Measurements from ENCODE around the gene RBMS3. TPM values are rescaled to one million over a fixed set of nuclear protein-coding genes. Genes with fewer than 3 reads are reported as not detected.

RBMS3 gene
- total RNA-seq, 2 experiments from 2014 or later = 0.25 to 0.27 TPM

- Mint-ChIP-seq H3K4me1 (no peaks in the 10 kb centered on the region), H3K27ac (no peak overlapping the region), H3K9me3 (no peaks in the 10 kb centered on the region), H3K27me3 (no peaks in the 10 kb centered on the region), H3K4me3 (no peak overlapping the region), H3K36me3 (ENCODE audit: low read depth) (no peaks in the 10 kb centered on the region)
- POLR2A ChIA-PET = no interaction called here
- CTCF ChIA-PET = no interaction called here
- no peak for DNase-seq
Measured at GRCh38 chr3:29924783-29925561, 644.1 kb downstream of the RBMS3 start.

- ChIA-PET POLR2A (no interaction called here), CTCF (no interaction called here)
- Mint-ChIP-seq H3K27me3 (no peaks in the 10 kb centered on the region), H3K9me3 (no peaks in the 10 kb centered on the region), H3K4me1 (no peaks in the 10 kb centered on the region), H3K27ac (no peak overlapping the region), H3K36me3 (ENCODE audit: low read depth) (no peaks in the 10 kb centered on the region), H3K4me3 (no peak overlapping the region)
- no peak for DNase-seq
Measured at GRCh38 chr3:29926378-29926777, 645.5 kb downstream of the RBMS3 start.

GRCh38 chr3:29932696-29933325 lies 651.9 kb downstream of the RBMS3 start:
- CTCF ChIA-PET = no interaction called here
- H3K27me3 Mint-ChIP-seq = peaks cover 6% of the 10 kb centered on the region
- peaks cover 2% of the 10 kb centered on the region for H3K4me1 Mint-ChIP-seq
- H3K27ac Mint-ChIP-seq = no peak overlapping the region
- DNase-seq = no peak
- no peak overlapping the region for H3K4me3 Mint-ChIP-seq
- no peaks in the 10 kb centered on the region for H3K36me3 Mint-ChIP-seq (ENCODE audit: low read depth)
- no peaks in the 10 kb centered on the region for H3K9me3 Mint-ChIP-seq
- POLR2A ChIA-PET = no interaction called here

GRCh38 chr3:29933802-29934490 lies 653.1 kb downstream of the RBMS3 start:
- H3K4me1 Mint-ChIP-seq = peaks cover 2% of the 10 kb centered on the region
- DNase-seq = no peak
- H3K27ac Mint-ChIP-seq = no peak overlapping the region
- ChIA-PET CTCF (no interaction called here), POLR2A (no interaction called here)
- H3K4me3 Mint-ChIP-seq = no peak overlapping the region
- H3K9me3 Mint-ChIP-seq = no peaks in the 10 kb centered on the region
- H3K36me3 Mint-ChIP-seq (ENCODE audit: low read depth) = no peaks in the 10 kb centered on the region
- peaks cover 6% of the 10 kb centered on the region for H3K27me3 Mint-ChIP-seq

GRCh38 chr3:29934751-29935150 lies 653.9 kb downstream of the RBMS3 start:
- H3K4me3 Mint-ChIP-seq = no peak overlapping the region
- peaks cover 6% of the 10 kb centered on the region for H3K27me3 Mint-ChIP-seq
- DNase-seq = no peak
- no peaks in the 10 kb centered on the region for H3K36me3 Mint-ChIP-seq (ENCODE audit: low read depth)
- no peak overlapping the region for H3K27ac Mint-ChIP-seq
- no peaks in the 10 kb centered on the region for H3K9me3 Mint-ChIP-seq
- H3K4me1 Mint-ChIP-seq = peaks cover 2% of the 10 kb centered on the region
- ChIA-PET POLR2A (no interaction called here), CTCF (no interaction called here)

GRCh38 chr3:29936054-29936453 lies 655.2 kb downstream of the RBMS3 start:
- CTCF ChIA-PET = no interaction called here
- peaks cover 2% of the 10 kb centered on the region for H3K4me1 Mint-ChIP-seq
- no peak for DNase-seq
- H3K27ac Mint-ChIP-seq = no peak overlapping the region
- POLR2A ChIA-PET = no interaction called here
- H3K9me3 Mint-ChIP-seq = no peaks in the 10 kb centered on the region
- no peak overlapping the region for H3K4me3 Mint-ChIP-seq
- H3K27me3 Mint-ChIP-seq = peaks cover 6% of the 10 kb centered on the region
- no peaks in the 10 kb centered on the region for H3K36me3 Mint-ChIP-seq (ENCODE audit: low read depth)

- Mint-ChIP-seq H3K9me3 (no peaks in the 10 kb centered on the region), H3K27ac (no peak overlapping the region), H3K36me3 (ENCODE audit: low read depth) (no peaks in the 10 kb centered on the region), H3K27me3 (peaks cover 6% of the 10 kb centered on the region), H3K4me3 (no peak overlapping the region), H3K4me1 (peaks cover 2% of the 10 kb centered on the region)
- ChIA-PET POLR2A (no interaction called here), CTCF (no interaction called here)
- no peak for DNase-seq
Measured at GRCh38 chr3:29936766-29937165, 655.9 kb downstream of the RBMS3 start.

GRCh38 chr3:29937185-29937584 lies 656.3 kb downstream of the RBMS3 start:
- POLR2A ChIA-PET = no interaction called here
- peaks cover 6% of the 10 kb centered on the region for H3K27me3 Mint-ChIP-seq

GRCh38 chr3:29940759-29941323 lies 660.0 kb downstream of the RBMS3 start:
- POLR2A ChIA-PET = no interaction called here
- H3K27ac Mint-ChIP-seq = no peak overlapping the region
- DNase-seq = no peak
- H3K36me3 Mint-ChIP-seq (ENCODE audit: low read depth) = no peaks in the 10 kb centered on the region
- H3K4me3 Mint-ChIP-seq = no peak overlapping the region
- H3K27me3 Mint-ChIP-seq = no peaks in the 10 kb centered on the region
- peaks cover 2% of the 10 kb centered on the region for H3K4me1 Mint-ChIP-seq
- H3K9me3 Mint-ChIP-seq = no peaks in the 10 kb centered on the region
- CTCF ChIA-PET = no interaction called here

More at GRCh38 chr3:29937185-29937584, 656.3 kb downstream of the RBMS3 start:
- H3K4me3 Mint-ChIP-seq = no peak overlapping the region
- H3K27ac Mint-ChIP-seq = no peak overlapping the region
- DNase-seq = no peak
- H3K9me3 Mint-ChIP-seq = no peaks in the 10 kb centered on the region
- CTCF ChIA-PET = no interaction called here
- H3K4me1 Mint-ChIP-seq = peaks cover 2% of the 10 kb centered on the region
- no peaks in the 10 kb centered on the region for H3K36me3 Mint-ChIP-seq (ENCODE audit: low read depth)

GRCh38 chr3:29942297-29942696 lies 661.4 kb downstream of the RBMS3 start:
- no peaks in the 10 kb centered on the region for H3K27me3 Mint-ChIP-seq
- no peak overlapping the region for H3K4me3 Mint-ChIP-seq
- DNase-seq = no peak
- H3K27ac Mint-ChIP-seq = no peak overlapping the region
- no peaks in the 10 kb centered on the region for H3K9me3 Mint-ChIP-seq
- no peaks in the 10 kb centered on the region for H3K4me1 Mint-ChIP-seq
- ChIA-PET POLR2A (no interaction called here), CTCF (no interaction called here)
- no peaks in the 10 kb centered on the region for H3K36me3 Mint-ChIP-seq (ENCODE audit: low read depth)

- H3K27ac Mint-ChIP-seq = no peak overlapping the region
- no peaks in the 10 kb centered on the region for H3K9me3 Mint-ChIP-seq
- H3K4me3 Mint-ChIP-seq = no peak overlapping the region
- no peaks in the 10 kb centered on the region for H3K27me3 Mint-ChIP-seq
- POLR2A ChIA-PET = no interaction called here
- H3K4me1 Mint-ChIP-seq = no peaks in the 10 kb centered on the region
- CTCF ChIA-PET = no interaction called here
- no peak for DNase-seq
- no peaks in the 10 kb centered on the region for H3K36me3 Mint-ChIP-seq (ENCODE audit: low read depth)
Measured at GRCh38 chr3:29949131-29949530, 668.3 kb downstream of the RBMS3 start.

GRCh38 chr3:29949940-29950616 lies 669.2 kb downstream of the RBMS3 start:
- Mint-ChIP-seq H3K4me1 (no peaks in the 10 kb centered on the region), H3K36me3 (ENCODE audit: low read depth) (no peaks in the 10 kb centered on the region), H3K27me3 (no peaks in the 10 kb centered on the region), H3K4me3 (no peak overlapping the region), H3K27ac (no peak overlapping the region), H3K9me3 (no peaks in the 10 kb centered on the region)
- no peak for DNase-seq
- POLR2A ChIA-PET = no interaction called here
- CTCF ChIA-PET = interaction anchor here (0.6 kb wide), 1 partner anchor 10 kb away, joined by 3 read pairs; no protein-coding TSS in a partner anchor

GRCh38 chr3:29952431-29952830 lies 671.6 kb downstream of the RBMS3 start:
- Mint-ChIP-seq H3K4me1 (no peaks in the 10 kb centered on the region), H3K9me3 (no peaks in the 10 kb centered on the region), H3K4me3 (no peak overlapping the region), H3K27ac (no peak overlapping the region), H3K27me3 (no peaks in the 10 kb centered on the region), H3K36me3 (ENCODE audit: low read depth) (no peaks in the 10 kb centered on the region)
- ChIA-PET CTCF (no interaction called here), POLR2A (no interaction called here)
- DNase-seq = no peak
